ENCODE data around the gene CACHD1.
"Not testable (repeated sequence)": the region's sequence is repeated elsewhere in the genome, so short reads cannot be mapped to it uniquely, and the experiment has no call there.

CACHD1 gene

DNA sequence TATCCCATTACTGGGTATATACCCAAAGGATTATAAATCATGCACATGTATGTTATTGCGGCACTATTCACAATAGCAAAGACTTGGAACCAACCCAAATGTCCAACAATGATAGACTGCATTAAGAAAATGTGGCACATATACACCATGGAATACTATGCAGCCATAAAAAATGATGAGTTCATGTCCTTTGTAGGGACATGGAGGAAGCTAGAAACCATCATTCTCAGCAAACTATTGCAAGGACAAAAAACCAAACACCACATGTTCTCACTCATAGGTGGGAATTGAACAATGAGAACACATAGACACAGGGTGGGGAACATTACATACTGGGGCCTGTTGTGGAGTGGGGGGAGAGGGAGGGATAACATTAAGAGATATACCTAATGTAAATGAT lies 270.8 kb downstream of the CACHD1 start:
- not testable (repeated sequence) for FAIRE-seq; DNase-seq (ENCODE audit: insufficient read length, low spot score)
